ENCODE results near the gene SNCAIP. TPM values are rescaled to one million over a fixed set of nuclear protein-coding genes. Genes with fewer than 3 reads are reported as not detected.

Gene SNCAIP
- total and polyA plus RNA-seq, 9 of the 15 experiments (the other 6 are each of a cell fraction or from before 2014, with no cell fraction given): 0.04 TPM; not detected in 8

GRCh38 chr5:122473941-122474340, 161.9 kb downstream of the SNCAIP start:
- CTCF ChIA-PET (ENCODE audit: low intra/inter-chr PET ratio): no interaction called here
- Histone ChIP-seq H3K27ac (ENCODE audit: extremely low read depth, low read depth, low read length) (no peak overlapping the region), H3K4me3 (no peak overlapping the region), H3K4me1 (replicated peaks in 1 of 2; ENCODE audit: control insufficient read depth in 2 of 2, insufficient read depth in 2 of 2, low read length in 2 of 2) (no peaks in the 10 kb centered on the region), H2AFZ (ENCODE audit: low read depth, low read length) (no peak overlapping the region), H3K4me2 (ENCODE audit: insufficient read depth, low read length) (no peak overlapping the region), H3K9me3 (replicated peaks; ENCODE audit: control insufficient read depth, insufficient read depth, low read depth, low read length) (no peaks in the 10 kb centered on the region), H3K79me2 (ENCODE audit: control insufficient read depth, insufficient read depth, low read length) (no peaks in the 10 kb centered on the region), H3K27me3 (ENCODE audit: control insufficient read depth in 2 of 2, insufficient read depth in 2 of 2, low read length in 2 of 2) (peaks cover 0 to 4% of the 10 kb centered on the region in 2 experiments; a peak in 1 of 5 replicates), H3K36me3 (ENCODE audit: control insufficient read depth, insufficient read depth, low read length) (no peaks in the 10 kb centered on the region), H3K9me1 (ENCODE audit: control insufficient read depth, insufficient read depth, low read length) (no peaks in the 10 kb centered on the region), H3K9ac (ENCODE audit: insufficient read depth in 1 of 2, low read depth in 2 of 2, low read length in 2 of 2) (no peak overlapping the region), H4K20me1 (replicated peaks; ENCODE audit: control insufficient read depth, insufficient read depth, low read length) (no peaks in the 10 kb centered on the region)
- WGBS (ENCODE audit: insufficient coverage, low coverage, missing lambda C conversion rate): 0% methylated on average over 1 of the region's 4 CpGs
- intact Hi-C loops (cut with micrococcal nuclease): no loop called here
- in situ Hi-C loops (cut with MboI): no loop called here
- no peak for DNase-seq (ENCODE audit: extremely low read depth in 1 of 4, low spot score in 3 of 4)
- ATAC-seq: no peak
- no peak for FAIRE-seq
- BruUV-seq (replicated peaks): no TSS peak
- POLR2A ChIA-PET: no interaction called here
- no peak for TF ChIP-seq ZNF408 (CRISPR knock-in tag; IDR thresholded peaks at IDR 0.05; ENCODE audit: low read depth)
- TF ChIP-seq TFAP4 (CRISPR knock-in tag; IDR thresholded peaks at IDR 0.05; ENCODE audit: borderline replicate concordance): no peak
- no peak for TF ChIP-seq ADNP (tag; IDR thresholded peaks at IDR 0.05)
- TF ChIP-seq BRCA1 (IDR thresholded peaks at IDR 0.05): no peak
- no peak for TF ChIP-seq BRCA1 (CRISPR knock-in tag; IDR thresholded peaks at IDR 0.05)
- no peak for TF ChIP-seq SIN3B (IDR thresholded peaks at IDR 0.05; ENCODE audit: low read depth)
- TF ChIP-seq KDM1A (IDR thresholded peaks at IDR 0.05): no peak
- no peak for TF ChIP-seq ZBTB2 (IDR thresholded peaks at IDR 0.05)
- no peak for TF ChIP-seq NUFIP1 (IDR thresholded peaks at IDR 0.05; ENCODE audit: partially characterized antibody)
- no peak for TF ChIP-seq POLR2AphosphoS2 (IDR thresholded peaks at IDR 0.05; ENCODE audit: low read length)
- TF ChIP-seq, protein P1, sequence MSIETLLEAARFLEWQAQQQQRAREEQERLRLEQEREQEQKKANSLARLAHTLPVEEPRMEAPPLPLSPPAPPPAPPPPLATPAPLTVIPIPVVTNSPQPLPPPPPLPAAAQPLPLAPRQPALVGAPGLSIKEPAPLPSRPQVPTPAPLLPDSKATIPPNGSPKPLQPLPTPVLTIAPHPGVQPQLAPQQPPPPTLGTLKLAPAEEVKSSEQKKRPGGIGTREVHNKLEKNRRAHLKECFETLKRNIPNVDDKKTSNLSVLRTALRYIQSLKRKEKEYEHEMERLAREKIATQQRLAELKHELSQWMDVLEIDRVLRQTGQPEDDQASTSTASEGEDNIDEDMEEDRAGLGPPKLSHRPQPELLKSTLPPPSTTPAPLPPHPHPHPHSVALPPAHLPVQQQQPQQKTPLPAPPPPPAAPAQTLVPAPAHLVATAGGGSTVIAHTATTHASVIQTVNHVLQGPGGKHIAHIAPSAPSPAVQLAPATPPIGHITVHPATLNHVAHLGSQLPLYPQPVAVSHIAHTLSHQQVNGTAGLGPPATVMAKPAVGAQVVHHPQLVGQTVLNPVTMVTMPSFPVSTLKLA (conservative IDR thresholded peaks at IDR 0.05): no peak
- TF ChIP-seq SRSF7 (optimal IDR thresholded peaks at IDR 0.05; ENCODE audit: low read depth, low read length): no peak
- TF ChIP-seq KDM4B (IDR thresholded peaks at IDR 0.05; ENCODE audit: borderline replicate concordance in 2 of 2, low read depth in 1 of 2): no peak
- no peak for TF ChIP-seq CSDE1 (IDR thresholded peaks at IDR 0.05)
- TF ChIP-seq BRD4 (IDR thresholded peaks at IDR 0.05): no peak
- no peak for TF ChIP-seq SREBF2 (CRISPR knock-in tag; IDR thresholded peaks at IDR 0.05)
- TF ChIP-seq ZNF316 (IDR thresholded peaks at IDR 0.05): no peak
- no peak for TF ChIP-seq SAFB (IDR thresholded peaks at IDR 0.05; ENCODE audit: borderline replicate concordance, low read depth, low read length)
- TF ChIP-seq CREM (IDR thresholded peaks at IDR 0.05; ENCODE audit: low read depth): no peak
- no peak for TF ChIP-seq MCM5 (IDR thresholded peaks at IDR 0.05; ENCODE audit: low read depth)
